Neuronal stem cell (in vitro differentiated cells): ENCODE data around the gene MEF2B.
"Not testable (repeated sequence)": the region's sequence is repeated elsewhere in the genome, so short reads cannot be mapped to it uniquely, and the experiment has no call there.

Experiments
- DNase-seq: peaks from one replicate; pipeline ENCODE4 v3.0.0-alpha.2; 2013; ENCODE audit warnings: low spot score
- H2AFZ ChIP-seq: one replicate; pipeline ENCODE4 v1.6.1; 2013; ENCODE audit warnings: mild to moderate bottlenecking, low read length, inconsistent platforms
- H2AK5ac ChIP-seq: 2 replicates; pipeline ENCODE4 v1.6.1; 2013; ENCODE audit warnings: low read depth, mild to moderate bottlenecking, inconsistent platforms, low read length, moderate library complexity, mixed read lengths
- H2BK120ac ChIP-seq: 2 replicates; pipeline ENCODE4 v1.6.1; 2013; ENCODE audit warnings: low read depth, mild to moderate bottlenecking, inconsistent platforms, low read length, moderate library complexity, mixed read lengths
- H2BK12ac ChIP-seq: one replicate; pipeline ENCODE4 v1.6.1; 2013; ENCODE audit warnings: low read length, inconsistent platforms
- H2BK15ac ChIP-seq: 2 replicates; pipeline ENCODE4 v1.6.1; 2013; ENCODE audit warnings: mild to moderate bottlenecking, low read length, inconsistent platforms, mixed read lengths
- H2BK5ac ChIP-seq: one replicate; pipeline ENCODE4 v1.6.1; 2013; ENCODE audit warnings: inconsistent platforms, mild to moderate bottlenecking, low read length, moderate library complexity
- H3K14ac ChIP-seq: one replicate; pipeline ENCODE4 v1.6.1; 2013; ENCODE audit warnings: low read length, inconsistent platforms
- H3K18ac ChIP-seq: 2 replicates; pipeline ENCODE4 v1.6.1; 2013; ENCODE audit warnings: low read length, inconsistent platforms
- H3K23ac ChIP-seq: 2 replicates; pipeline ENCODE4 v1.6.1; 2013; ENCODE audit warnings: low read depth, mild to moderate bottlenecking, mixed read lengths, low read length, inconsistent platforms; ENCODE audit not compliant: poor library complexity
- H3K27ac ChIP-seq: replicated peaks from 3 replicates; pipeline ENCODE4 v1.5.1; 2013; ENCODE audit warnings: low read length, inconsistent platforms
- H3K27me3 ChIP-seq, 3 experiments: 2 replicates each; pipeline ENCODE4 v1.6.1; 2013; ENCODE audit warnings: low read length in 3 of 3, mild to moderate bottlenecking in 2 of 3, inconsistent platforms in 1 of 3, low read depth in 1 of 3, mixed read lengths in 1 of 3, moderate library complexity in 1 of 3; ENCODE audit not compliant: control insufficient read depth in 3 of 3, insufficient read depth in 3 of 3
- H3K36me3 ChIP-seq, 2 donors: replicated peaks in 1 of 2; 2 replicates each; pipeline ENCODE4 v1.6.1; 2013; ENCODE audit warnings: low read length in 2 of 2; ENCODE audit not compliant: control insufficient read depth in 2 of 2, insufficient read depth in 2 of 2
- H3K4ac ChIP-seq: 2 replicates; pipeline ENCODE4 v1.6.1; 2013; ENCODE audit warnings: inconsistent platforms, mild to moderate bottlenecking, low read length, moderate library complexity
- H3K4me1 ChIP-seq, 2 donors: 1 replicate in 1 of 2; 2 replicates in 1 of 2; pipeline ENCODE4 v1.6.1; 2013; ENCODE audit warnings: low read length in 2 of 2, low read depth in 1 of 2; ENCODE audit not compliant: control insufficient read depth in 2 of 2, insufficient read depth in 1 of 2
- H3K4me2 ChIP-seq: one replicate; pipeline ENCODE4 v1.6.1; 2013; ENCODE audit warnings: mild to moderate bottlenecking, low read length, inconsistent platforms; ENCODE audit not compliant: insufficient read depth, poor library complexity, severe bottlenecking
- H3K4me3 ChIP-seq, 2 donors: 2 replicates each; pipeline ENCODE4 v1.5.1; 2013; ENCODE audit warnings: low read length in 2 of 2, mild to moderate bottlenecking in 2 of 2, inconsistent platforms in 1 of 2, moderate library complexity in 1 of 2
- H3K79me1 ChIP-seq: one replicate; pipeline ENCODE4 v1.6.1; 2013; ENCODE audit warnings: low read depth, mild to moderate bottlenecking, inconsistent platforms, low read length, moderate library complexity
- H3K9ac ChIP-seq: one replicate; pipeline ENCODE4 v1.6.1; 2013; ENCODE audit warnings: mild to moderate bottlenecking, low read depth, low read length, inconsistent platforms; ENCODE audit not compliant: poor library complexity
- H3K9me3 ChIP-seq, 2 donors: replicated peaks in 1 of 2; 2 replicates each; pipeline versions ENCODE3 to v1.6.1; 2013; ENCODE audit warnings: low read length in 2 of 2, mild to moderate bottlenecking in 2 of 2, inconsistent platforms in 1 of 2, low read depth in 1 of 2, mixed read lengths in 1 of 2, moderate library complexity in 1 of 2; ENCODE audit not compliant: control insufficient read depth in 2 of 2, insufficient read depth in 1 of 2
- H4K8ac ChIP-seq: one replicate; pipeline ENCODE4 v1.6.1; 2013; ENCODE audit warnings: low read depth, mild to moderate bottlenecking, inconsistent platforms, low read length, moderate library complexity
- H4K91ac ChIP-seq: one replicate; pipeline ENCODE4 v1.6.1; 2013; ENCODE audit warnings: low read length, low read depth, mild to moderate bottlenecking, inconsistent platforms; ENCODE audit not compliant: poor library complexity
- WGBS, 2 donors: extraction: QIAGEN DNeasy Blood & Tissue Kit; methylation state at CpG; one replicate each; pipeline ENCODE4 v1.1.7; 2013; ENCODE audit warnings: missing lambda C conversion rate in 2 of 2, mixed read lengths in 1 of 2; ENCODE audit not compliant: insufficient read length in 2 of 2, insufficient replicate concordance in 1 of 2; ENCODE audit errors: extremely low coverage in 2 of 2; 5-methylcytosine and 5-hydroxymethylcytosine counted together

Gene MEF2B

GRCh38 chr19:19110410-19111135 is 59.5 kb downstream of the MEF2B start:
- Histone ChIP-seq H2AK5ac (peak overlapping the region; percentile 75), H2AFZ (peak overlapping the region; percentile 40), H3K9me3 (no peaks in the 10 kb centered on the region), H3K79me1 (peaks cover 2% of the 10 kb centered on the region), H3K4ac (no peak overlapping the region), H2BK120ac (no peak overlapping the region), H3K23ac (peak overlapping the region; percentile 89), H3K4me2 (peak overlapping the region; percentile 11), H3K18ac (peak overlapping the region; percentile 57), H3K4me3 (no peak overlapping the region), H2BK5ac (peak overlapping the region; percentile 53), H3K9ac (peak overlapping the region; percentile 70), H4K91ac (no peak overlapping the region), H3K14ac (peak overlapping the region; percentile 94), H4K8ac (peak overlapping the region; percentile 17), H3K27me3 (no peaks in the 10 kb centered on the region), H3K36me3 (no peaks in the 10 kb centered on the region), H2BK12ac (peak overlapping the region; percentile 41), H3K27ac (no peak overlapping the region), H3K4me1 (peaks cover 14 to 15% of the 10 kb centered on the region in 2 donors), H2BK15ac (no peak overlapping the region)
- DNase-seq, result no peak
- WGBS, 2 donors, result no CpG with 5 or more reads among the region's 66 CpGs

DNA sequence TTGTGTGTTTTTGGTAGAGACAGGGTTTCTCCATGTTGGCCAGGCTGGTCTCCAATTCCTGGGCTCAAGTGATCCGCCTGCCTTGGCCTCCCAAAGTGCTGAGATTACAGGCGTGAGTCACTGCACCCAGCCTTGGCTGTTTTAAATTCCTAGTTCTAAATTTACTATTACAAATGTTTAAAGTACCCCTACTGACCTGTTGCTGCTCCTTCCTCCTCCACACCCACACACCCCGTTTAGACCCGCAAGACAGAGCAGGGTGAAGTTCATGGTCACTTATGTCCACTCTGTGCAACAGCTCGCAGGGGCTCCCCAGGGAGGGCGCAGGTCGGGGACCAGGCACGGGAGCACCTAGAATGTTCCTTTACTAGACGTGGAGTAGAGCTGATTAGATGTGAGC is 60.5 kb downstream of the MEF2B start:
- DNase-seq, result no peak
- Histone ChIP-seq H3K4ac (no peak overlapping the region), H3K79me1 (peaks cover 2% of the 10 kb centered on the region), H3K4me3 (no peak overlapping the region), H3K9me3 (no peaks in the 10 kb centered on the region), H3K27ac (no peak overlapping the region), H3K36me3 (no peaks in the 10 kb centered on the region), H2BK15ac (no peak overlapping the region), H4K91ac (no peak overlapping the region), H2BK12ac (no peak overlapping the region), H4K8ac (no peak overlapping the region), H2BK5ac (no peak overlapping the region), H2AFZ (no peak overlapping the region), H3K4me1 (peaks cover 14 to 19% of the 10 kb centered on the region in 2 donors), H3K9ac (no peak overlapping the region), H3K18ac (no peak overlapping the region), H2BK120ac (no peak overlapping the region), H3K23ac (no peak overlapping the region), H3K27me3 (no peaks in the 10 kb centered on the region), H3K4me2 (no peak overlapping the region), H2AK5ac (no peak overlapping the region), H3K14ac (no peak overlapping the region)
- no CpG with 5 or more reads among the region's 9 CpGs for WGBS, 2 donors

- Histone ChIP-seq H3K23ac (no peak overlapping the region), H4K8ac (no peak overlapping the region), H2BK15ac (no peak overlapping the region), H2AK5ac (no peak overlapping the region), H3K9ac (no peak overlapping the region), H2BK12ac (no peak overlapping the region), H3K36me3 (no peaks in the 10 kb centered on the region), H3K4me3 (no peak overlapping the region), H3K4me2 (no peak overlapping the region), H3K79me1 (peaks cover 3% of the 10 kb centered on the region), H3K4ac (no peak overlapping the region), H3K27me3 (no peaks in the 10 kb centered on the region), H3K18ac (no peak overlapping the region), H3K27ac (no peak overlapping the region), H4K91ac (no peak overlapping the region), H3K9me3 (no peaks in the 10 kb centered on the region), H2AFZ (no peak overlapping the region), H3K4me1 (peaks cover 5 to 12% of the 10 kb centered on the region in 2 donors), H2BK5ac (no peak overlapping the region), H3K14ac (no peak overlapping the region), H2BK120ac (no peak overlapping the region)
- no CpG with 5 or more reads among the region's 11 CpGs for WGBS, 2 donors
- DNase-seq, result no peak
Observed at GRCh38 chr19:19107654-19108053, 62.4 kb downstream of the MEF2B start.

DNA sequence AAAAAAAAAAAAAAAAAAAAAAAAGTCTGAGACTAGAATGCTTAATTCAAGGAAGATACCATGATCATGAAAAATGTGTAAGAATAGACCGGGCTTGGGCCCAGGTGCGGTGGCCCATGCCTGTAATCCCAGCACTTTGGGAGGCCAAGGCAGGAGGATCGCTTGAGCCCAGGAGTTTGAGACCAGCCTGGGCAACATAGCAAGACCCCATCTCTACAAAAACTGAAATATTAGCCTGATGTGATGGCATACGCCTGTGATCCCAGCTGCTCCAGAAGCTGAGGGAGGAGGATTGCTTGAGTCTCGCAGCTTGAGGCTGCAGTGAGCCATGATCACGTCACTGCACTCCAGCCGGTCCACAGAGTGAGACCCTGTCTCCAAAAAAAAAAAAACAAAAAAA is 63.1 kb downstream of the MEF2B start:
- peaks cover 5 to 12% of the 10 kb centered on the region in 2 donors for H3K4me1 ChIP-seq
- H3K27ac ChIP-seq, H3K4me2 ChIP-seq, H3K36me3 ChIP-seq, H3K4ac ChIP-seq, H3K9ac ChIP-seq, H3K4me3 ChIP-seq, H2AFZ ChIP-seq, H2BK5ac ChIP-seq, H3K9me3 ChIP-seq, H3K23ac ChIP-seq, H2BK15ac ChIP-seq, H2AK5ac ChIP-seq, H3K27me3 ChIP-seq, H2BK12ac ChIP-seq, DNase-seq, H3K79me1 ChIP-seq, H2BK120ac ChIP-seq, H3K14ac ChIP-seq, H4K8ac ChIP-seq, H3K18ac ChIP-seq, H4K91ac ChIP-seq: not testable (repeated sequence)
- WGBS, 2 donors, result no CpG with 5 or more reads among the region's 7 CpGs
